ENCODE data around the gene KIF18A. TPM values are rescaled to one million over a fixed set of nuclear protein-coding genes. Genes with fewer than 3 reads are reported as not detected.

The KIF18A gene
- total RNA-seq (2022) (29.9 and 31.5 TPM in 2 replicates), Bru-seq, nascent RNA (percentile 92 among the genes with signal in this experiment), BruChase-seq, experiment 1, labeled RNA remaining after a 6-hour chase (percentile 58 among the genes with signal in this experiment), BruChase-seq, experiment 2, labeled RNA remaining after a 2-hour chase (percentile 74 among the genes with signal in this experiment)
- long read RNA-seq, transcript KIF18A-201 (17 exons, 3,568 nt), result major isoform, 29 of 37 reads
- long read RNA-seq, partial matches to known transcripts, result 3 of 37 reads
- long read RNA-seq, other reads (novel, unspliced or antisense), result 5 of 37 reads

DNA sequence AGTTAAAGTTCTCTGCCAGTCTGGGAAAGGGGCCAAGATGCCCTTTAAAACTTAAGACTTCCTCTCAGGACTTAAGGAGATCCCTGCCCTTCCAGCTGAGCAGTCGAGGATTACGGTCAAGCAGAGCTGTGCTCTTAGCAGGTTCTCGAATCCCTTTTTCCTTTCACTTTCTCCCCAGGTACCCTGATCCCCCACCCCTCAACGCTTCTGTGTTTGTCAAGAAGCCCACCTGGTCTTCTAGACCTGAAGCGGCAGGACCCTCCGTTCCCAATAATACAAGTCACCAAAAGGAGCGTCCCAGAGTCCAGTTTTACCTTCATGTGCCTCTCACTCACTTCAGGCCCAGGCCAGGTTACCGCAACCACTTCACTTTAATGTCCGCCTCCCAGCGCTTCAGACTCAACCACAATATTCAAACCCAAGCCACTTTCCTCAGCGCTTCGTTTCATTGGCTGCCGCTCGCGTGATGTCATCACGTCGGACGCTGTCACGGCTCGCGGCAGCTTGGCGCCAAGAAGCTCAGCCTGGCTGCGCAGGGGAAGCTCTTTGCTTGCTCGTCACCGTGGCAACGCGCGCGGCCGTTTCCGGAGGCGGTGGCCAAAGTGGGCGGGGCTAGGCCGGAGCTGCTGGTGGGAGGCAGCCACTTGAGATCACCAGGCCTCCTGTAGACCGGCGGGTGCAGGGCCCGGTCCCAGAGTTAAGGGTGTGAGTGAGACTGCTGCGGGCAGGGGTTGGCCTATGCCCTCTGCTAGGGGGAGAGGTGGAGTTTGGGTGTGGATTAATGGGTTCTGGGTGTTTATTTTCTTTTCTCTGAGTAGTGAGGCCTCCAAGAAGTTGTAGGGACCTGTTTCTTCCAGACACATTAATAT is at the start of gene KIF18A, which contains the start of gene METTL15:
Gene KIF18A, minus strand, starts transcription at position 407 of the 869 bp plus-strand sequence. CDS start 10,209 bp downstream, outside the sequence.
Gene METTL15, plus strand, starts transcription at position 639 of the 869 bp plus-strand sequence. CDS start 4,947 bp downstream, outside the sequence.
- peak within 1 kb of the TSS; percentile 87 for H3K4me3 Mint-ChIP-seq (ENCODE audit: low read depth, unreplicated experiment)
- no peaks in the 10 kb centered on the region for H3K27me3 Mint-ChIP-seq (ENCODE audit: unreplicated experiment)
- CTCF ChIA-PET, result interaction anchor here (0.8 to 2.9 kb wide), 4 partner anchors 38 to 912 kb away, joined by 3 to 20 read pairs (median 3); partner anchors contain the start of gene BDNF
- peaks cover 43% of the 10 kb centered on the region for H3K36me3 Mint-ChIP-seq (ENCODE audit: insufficient read depth, unreplicated experiment)
- TSS peak; percentile 67 for BruUV-seq (replicated peaks)
- TF ChIP-seq, protein P1, sequence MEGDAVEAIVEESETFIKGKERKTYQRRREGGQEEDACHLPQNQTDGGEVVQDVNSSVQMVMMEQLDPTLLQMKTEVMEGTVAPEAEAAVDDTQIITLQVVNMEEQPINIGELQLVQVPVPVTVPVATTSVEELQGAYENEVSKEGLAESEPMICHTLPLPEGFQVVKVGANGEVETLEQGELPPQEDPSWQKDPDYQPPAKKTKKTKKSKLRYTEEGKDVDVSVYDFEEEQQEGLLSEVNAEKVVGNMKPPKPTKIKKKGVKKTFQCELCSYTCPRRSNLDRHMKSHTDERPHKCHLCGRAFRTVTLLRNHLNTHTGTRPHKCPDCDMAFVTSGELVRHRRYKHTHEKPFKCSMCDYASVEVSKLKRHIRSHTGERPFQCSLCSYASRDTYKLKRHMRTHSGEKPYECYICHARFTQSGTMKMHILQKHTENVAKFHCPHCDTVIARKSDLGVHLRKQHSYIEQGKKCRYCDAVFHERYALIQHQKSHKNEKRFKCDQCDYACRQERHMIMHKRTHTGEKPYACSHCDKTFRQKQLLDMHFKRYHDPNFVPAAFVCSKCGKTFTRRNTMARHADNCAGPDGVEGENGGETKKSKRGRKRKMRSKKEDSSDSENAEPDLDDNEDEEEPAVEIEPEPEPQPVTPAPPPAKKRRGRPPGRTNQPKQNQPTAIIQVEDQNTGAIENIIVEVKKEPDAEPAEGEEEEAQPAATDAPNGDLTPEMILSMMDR (IDR thresholded peaks at IDR 0.05; ENCODE audit: unreplicated experiment), result no peak
- DNase-seq, result peak; percentile 99
- peak within 1 kb of the TSS; percentile 97 for H3K27ac Mint-ChIP-seq (ENCODE audit: unreplicated experiment)
- H3K9me3 Mint-ChIP-seq (ENCODE audit: low read depth, unreplicated experiment), result no peaks in the 10 kb centered on the region
- intact Hi-C loops (cut with micrococcal nuclease; ENCODE audit: unreplicated experiment), result loop anchor here (2.0 to 5.0 kb wide), 4 partner anchors 39 to 1224 kb away; no protein-coding TSS in a partner anchor
- peaks cover 22% of the 10 kb centered on the region for H3K4me1 Mint-ChIP-seq (ENCODE audit: low read depth, unreplicated experiment)

DNA sequence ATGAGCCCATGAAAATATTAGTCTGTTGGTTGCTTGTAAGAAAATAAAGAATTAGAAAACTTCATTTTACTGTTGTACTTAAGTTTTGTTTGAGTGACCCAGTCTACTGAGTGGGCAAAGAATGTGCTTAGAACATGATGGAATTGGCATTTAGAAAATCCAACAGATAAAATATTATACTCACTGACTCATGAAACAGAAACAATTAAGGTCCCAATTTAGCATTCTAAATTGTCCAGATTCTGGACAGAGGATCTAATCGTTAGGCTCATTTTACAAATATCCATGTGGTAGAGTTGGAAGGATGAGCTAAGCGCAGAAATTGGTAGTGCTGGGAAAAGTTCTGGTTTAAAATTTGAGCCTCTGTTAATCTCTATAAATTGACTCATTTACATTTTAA is 45.6 kb upstream of the KIF18A start:
- no peak for DNase-seq
- Mint-ChIP-seq H3K27me3 (ENCODE audit: unreplicated experiment) (no peaks in the 10 kb centered on the region), H3K36me3 (ENCODE audit: insufficient read depth, unreplicated experiment) (peaks cover 14% of the 10 kb centered on the region), H3K27ac (ENCODE audit: unreplicated experiment) (no peak overlapping the region), H3K9me3 (ENCODE audit: low read depth, unreplicated experiment) (peaks cover 5% of the 10 kb centered on the region), H3K4me1 (ENCODE audit: low read depth, unreplicated experiment) (peaks cover 1% of the 10 kb centered on the region), H3K4me3 (ENCODE audit: low read depth, unreplicated experiment) (no peak overlapping the region)
- TF ChIP-seq, protein P1 (IDR thresholded peaks at IDR 0.05; ENCODE audit: unreplicated experiment), result no peak
- CTCF ChIA-PET, result no interaction called here
- BruUV-seq (replicated peaks), result no TSS peak
- intact Hi-C loops (cut with micrococcal nuclease; ENCODE audit: unreplicated experiment), result no loop called here

DNA sequence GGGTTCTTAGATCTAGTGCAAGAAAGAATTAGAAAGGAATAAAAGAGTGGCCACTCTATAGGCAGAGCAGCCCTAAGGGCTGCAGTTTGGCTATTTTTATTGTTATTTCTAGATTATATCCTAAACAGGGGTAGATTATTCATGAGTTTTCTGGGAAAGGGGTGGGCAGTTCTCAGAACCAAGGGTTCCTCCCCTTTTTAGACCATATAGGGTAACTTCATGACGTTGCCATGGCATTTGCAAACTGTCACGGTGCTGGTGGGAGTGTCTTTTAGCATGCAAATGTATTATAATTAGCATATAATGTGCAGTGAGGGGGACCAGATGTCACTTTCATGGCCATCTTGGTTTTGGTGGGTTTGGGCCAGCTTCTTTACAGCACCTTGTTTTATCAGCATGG is 44.8 kb upstream of the KIF18A start:
- Mint-ChIP-seq H3K27ac (ENCODE audit: unreplicated experiment) (no peak overlapping the region), H3K27me3 (ENCODE audit: unreplicated experiment) (no peaks in the 10 kb centered on the region), H3K36me3 (ENCODE audit: insufficient read depth, unreplicated experiment) (peaks cover 9% of the 10 kb centered on the region), H3K4me1 (ENCODE audit: low read depth, unreplicated experiment) (peaks cover 10% of the 10 kb centered on the region), H3K4me3 (ENCODE audit: low read depth, unreplicated experiment) (no peak overlapping the region), H3K9me3 (ENCODE audit: low read depth, unreplicated experiment) (peaks cover 3% of the 10 kb centered on the region)
- CTCF ChIA-PET, result no interaction called here
- intact Hi-C loops (cut with micrococcal nuclease; ENCODE audit: unreplicated experiment), result no loop called here
- TF ChIP-seq, protein P1 (IDR thresholded peaks at IDR 0.05; ENCODE audit: unreplicated experiment), result no peak
- DNase-seq, result no peak
- no TSS peak for BruUV-seq (replicated peaks)

DNA sequence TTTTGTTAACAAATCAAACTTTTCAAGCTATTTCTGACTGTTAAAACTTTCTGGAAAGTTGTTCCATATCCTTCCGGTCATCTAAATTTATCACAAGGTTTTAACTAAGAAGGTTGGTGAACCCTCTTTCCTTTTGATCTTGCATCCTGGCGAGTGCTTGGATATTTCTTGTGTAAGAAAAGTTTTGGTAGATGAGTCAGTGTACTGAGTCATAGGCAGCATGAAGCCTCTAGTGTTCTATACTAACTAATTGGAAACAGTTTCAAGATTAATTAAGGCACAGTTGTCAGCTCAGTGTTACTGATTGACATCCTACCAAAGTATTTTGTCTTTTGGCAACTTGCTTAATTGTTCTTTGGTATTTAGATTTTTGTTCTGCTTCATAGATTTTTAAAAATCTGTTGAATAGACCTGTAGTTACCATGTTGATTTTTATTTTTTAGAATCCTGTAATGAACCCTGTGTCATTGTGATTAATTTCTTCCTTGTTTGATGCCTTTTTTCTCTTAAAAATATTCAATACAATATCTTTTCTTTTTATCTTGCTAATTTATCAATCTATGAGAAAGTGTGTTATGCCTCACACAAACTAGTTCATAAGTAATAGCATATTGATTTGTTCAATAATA is 38.3 kb upstream of the KIF18A start:
- Mint-ChIP-seq H3K9me3 (ENCODE audit: low read depth, unreplicated experiment) (no peaks in the 10 kb centered on the region), H3K4me1 (ENCODE audit: low read depth, unreplicated experiment) (peaks cover 32% of the 10 kb centered on the region), H3K36me3 (ENCODE audit: insufficient read depth, unreplicated experiment) (peaks cover 4% of the 10 kb centered on the region), H3K27me3 (ENCODE audit: unreplicated experiment) (no peaks in the 10 kb centered on the region), H3K27ac (ENCODE audit: unreplicated experiment) (peak overlapping the region; percentile 84), H3K4me3 (ENCODE audit: low read depth, unreplicated experiment) (no peak overlapping the region)
- TF ChIP-seq, protein P1 (IDR thresholded peaks at IDR 0.05; ENCODE audit: unreplicated experiment), result no peak
- DNase-seq, result peak; percentile 28
- intact Hi-C loops (cut with micrococcal nuclease; ENCODE audit: unreplicated experiment), result loop anchor here (2.0 kb wide), 1 partner anchor 37 kb away; the partner anchor contains the start of genes KIF18A and METTL15
- no TSS peak for BruUV-seq (replicated peaks)
- CTCF ChIA-PET, result interaction anchor here (1.1 to 1.3 kb wide), 3 partner anchors 38 to 447 kb away, joined by 3 read pairs; partner anchors contain the start of genes KIF18A and METTL15
